K562 (cell line): Measurements from ENCODE around the gene ADAMTS14. TPM values are rescaled to one million over a fixed set of nuclear protein-coding genes. Genes with fewer than 3 reads are reported as not detected.

Source experiments
- ATF7 ChIP-seq: fragments of 450-650 bp; IDR thresholded peaks from 2 replicates; pipeline ENCODE4 v1.7.1; 2014; ENCODE audit warnings: mild to moderate bottlenecking, moderate library complexity
- CHD2 ChIP-seq: IDR thresholded peaks from 2 replicates; pipeline ENCODE4 v1.6.1; 2011; ENCODE audit warnings: low read depth, low read length
- ESRRA ChIP-seq: fragments of 450-650 bp; IDR thresholded peaks from 2 replicates; pipeline ENCODE4 v1.6.1; 2014; ENCODE audit warnings: low read depth, mild to moderate bottlenecking, moderate library complexity, borderline replicate concordance
- FOXJ3 ChIP-seq: sonication (generic); formaldehyde crosslinking; IDR thresholded peaks from 2 replicates; pipeline ENCODE4 v1.4.0; 2020; ENCODE audit warnings: mild to moderate bottlenecking, missing genetic modification reagents
- HLTF ChIP-seq: fragments of 450-650 bp; IDR thresholded peaks from 2 replicates; pipeline ENCODE4 v1.6.1; 2016
- KDM2B ChIP-seq: fragments of 250-450 bp; sonication (Bioruptor Pico); IDR thresholded peaks from 2 replicates; pipeline ENCODE4 v1.8.0; 2021; ENCODE audit warnings: mild to moderate bottlenecking, moderate library complexity
- NFIC ChIP-seq: fragments of 450-650 bp; IDR thresholded peaks from 2 replicates; pipeline ENCODE4 v1.6.1; 2017; ENCODE audit warnings: mild to moderate bottlenecking, inconsistent platforms
- NONO ChIP-seq, 2 experiments: fragments of 200-400 bp in 1 of 2; fragments of 450-650 bp in 1 of 2; formaldehyde crosslinking in 1 of 2; IDR thresholded peaks; 2 replicates each; pipeline ENCODE4 v1.6.1; 2017; ENCODE audit warnings: low read depth in 2 of 2, mild to moderate bottlenecking in 2 of 2, moderate library complexity in 2 of 2, low read length in 1 of 2
- PRPF4 ChIP-seq: fragments of 200-400 bp; formaldehyde crosslinking; IDR thresholded peaks from one replicate; pipeline ENCODE4 v1.6.1; 2017; ENCODE audit warnings: low read length, low read depth, mild to moderate bottlenecking; ENCODE audit not compliant: insufficient read depth, poor library complexity, severe bottlenecking
- THRAP3 ChIP-seq: fragments of 450-650 bp; IDR thresholded peaks from 2 replicates; pipeline ENCODE4 v1.6.1; 2016; ENCODE audit warnings: mild to moderate bottlenecking, inconsistent platforms, borderline replicate concordance
- ZFPM2 ChIP-seq: fragments of 250-450 bp; sonication (Bioruptor Pico); IDR thresholded peaks from 2 replicates; pipeline ENCODE4 v1.5.1; 2022; ENCODE audit warnings: mild to moderate bottlenecking
- ZKSCAN3 ChIP-seq: fragments of 250-450 bp; sonication (Bioruptor Pico); IDR thresholded peaks from 2 replicates; pipeline ENCODE4 v1.4.0; 2020
- ZNF232 ChIP-seq: sonication (generic); formaldehyde crosslinking; IDR thresholded peaks from 2 replicates; pipeline ENCODE4 v1.8.0; 2022; ENCODE audit warnings: mild to moderate bottlenecking, missing genetic modification reagents
- ZNF3 ChIP-seq: fragments of 250-450 bp; sonication (Bioruptor Pico); IDR thresholded peaks from 2 replicates; pipeline ENCODE4 v1.5.0; 2021; ENCODE audit warnings: mild to moderate bottlenecking, moderate library complexity
- ZNF551 ChIP-seq: fragments of 250-450 bp; sonication (Bioruptor Pico); IDR thresholded peaks from 2 replicates; pipeline ENCODE4 v1.5.0; 2021; ENCODE audit warnings: mild to moderate bottlenecking, moderate library complexity
- ZNF77 ChIP-seq: fragments of 250-450 bp; sonication (Bioruptor Pico); IDR thresholded peaks from 2 replicates; pipeline ENCODE4 v1.5.0; 2020
- polyA plus RNA-seq, 8 experiments: library from polyadenylated mRNA; depleted of rRNA in 4 of 8; stranded (reverse) in 5 of 8; unstranded in 3 of 8; fragments of >200 nt; fragmentation: Nextera tagmentation in 2 of 8; fragmentation: Illumina TruSeq in 1 of 8; extraction: Ambion mirVana in 2 of 8; extraction: Trizol in 1 of 8; gene quantifications; 2 replicates each; pipeline versions ENCODE4 v1.2.1 to v1.2.3, GENCODE V29; 2011 to 2014; ENCODE audit warnings: inconsistent platforms in 1 of 8, missing spikeins in 1 of 8
- total RNA-seq, 7 experiments: library from RNA; depleted of rRNA in 6 of 7; stranded (reverse); fragments of >200 nt in 6 of 7; fragmentation: Illumina TruSeq in 2 of 7; extraction: Trizol in 2 of 7; gene quantifications; 2 replicates each; pipeline versions ENCODE4 v1.2.1 to v1.2.3, GENCODE V29; 2011 to 2021; ENCODE audit warnings: low replicate concordance in 1 of 7
- TF ChIP-seq, protein P1 (sequence below): IDR thresholded peaks from 2 replicates; pipeline ENCODE4 v1.6.1; 2016; ENCODE audit warnings: missing genetic modification characterization, missing compliant biosample characterization
- TF ChIP-seq, protein P2 (sequence below): fragments of 450-650 bp; formaldehyde crosslinking; conservative IDR thresholded peaks from 2 replicates; pipeline ENCODE4 v1.4.0; 2022; ENCODE audit warnings: mild to moderate bottlenecking, missing genetic modification characterization
- TF ChIP-seq, protein P3 (sequence below): conservative IDR thresholded peaks from 2 replicates; pipeline ENCODE4 v1.6.1; 2011; ENCODE audit warnings: low read depth, mild to moderate bottlenecking, low read length; ENCODE audit not compliant: control insufficient read depth
- TF ChIP-seq, protein P4 (sequence below), 2 experiments: fragments of 450-650 bp in 1 of 2; sonication (generic) in 1 of 2; formaldehyde crosslinking; conservative IDR thresholded peaks; 2 replicates each; pipeline versions ENCODE4 v1.4.0 to v1.8.1; 2020 to 2022; ENCODE audit warnings: mild to moderate bottlenecking in 1 of 2, missing genetic modification reagents in 1 of 2
- TF ChIP-seq, protein P5 (sequence below), 3 experiments: fragments of 200-800 bp in 1 of 3; fragments of 250-450 bp in 1 of 3; fragments of 450-650 bp in 1 of 3; sonication (Bioruptor Pico) in 1 of 3; sonication (Bioruptor generic) in 1 of 3; formaldehyde crosslinking in 1 of 3; IDR thresholded peaks; 2 replicates each; pipeline versions ENCODE4 v1.6.1 to v1.8.0; 2016 to 2022; ENCODE audit warnings: mild to moderate bottlenecking in 2 of 3, missing genetic modification characterization in 2 of 3, missing compliant biosample characterization in 1 of 3, moderate library complexity in 1 of 3

Gene ADAMTS14
- total and polyA plus RNA-seq, 9 of the 15 experiments (the other 6 are each of a cell fraction or from before 2014, with no cell fraction given): 0.04 to 37.4 (median 15.9) TPM

DNA sequence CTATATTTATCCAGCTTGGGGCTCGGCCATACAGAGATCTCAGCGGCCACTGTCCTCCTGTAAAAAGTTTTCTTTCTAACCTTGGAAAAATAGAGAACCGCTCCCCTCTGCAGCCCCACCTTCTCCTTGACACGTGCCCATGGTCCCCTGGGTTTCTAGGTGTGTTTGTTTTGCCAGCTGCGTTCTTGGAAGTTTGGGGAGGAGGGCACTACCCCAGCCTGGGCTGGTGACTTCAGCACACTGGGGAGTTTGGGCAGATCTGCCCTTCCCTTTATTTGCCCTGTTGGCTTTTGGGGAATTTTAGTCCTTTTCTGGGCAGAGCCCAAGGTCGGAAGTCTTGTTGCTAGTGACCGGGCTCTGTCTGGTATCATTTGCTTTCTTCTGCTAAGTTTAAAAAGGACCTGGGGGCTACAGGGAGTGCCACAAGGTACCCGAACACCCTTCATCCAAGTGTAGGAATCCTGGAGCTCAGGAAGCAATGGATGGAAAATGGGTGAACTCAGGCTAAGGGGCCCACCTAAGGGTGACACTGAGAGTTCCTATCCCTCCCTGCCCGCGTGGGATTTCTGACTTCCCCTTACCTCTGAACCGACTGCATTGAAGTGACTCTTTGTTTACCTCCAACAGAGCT, 1.7 kb downstream of the ADAMTS14 start (continued):
- TF ChIP-seq, protein P1, sequence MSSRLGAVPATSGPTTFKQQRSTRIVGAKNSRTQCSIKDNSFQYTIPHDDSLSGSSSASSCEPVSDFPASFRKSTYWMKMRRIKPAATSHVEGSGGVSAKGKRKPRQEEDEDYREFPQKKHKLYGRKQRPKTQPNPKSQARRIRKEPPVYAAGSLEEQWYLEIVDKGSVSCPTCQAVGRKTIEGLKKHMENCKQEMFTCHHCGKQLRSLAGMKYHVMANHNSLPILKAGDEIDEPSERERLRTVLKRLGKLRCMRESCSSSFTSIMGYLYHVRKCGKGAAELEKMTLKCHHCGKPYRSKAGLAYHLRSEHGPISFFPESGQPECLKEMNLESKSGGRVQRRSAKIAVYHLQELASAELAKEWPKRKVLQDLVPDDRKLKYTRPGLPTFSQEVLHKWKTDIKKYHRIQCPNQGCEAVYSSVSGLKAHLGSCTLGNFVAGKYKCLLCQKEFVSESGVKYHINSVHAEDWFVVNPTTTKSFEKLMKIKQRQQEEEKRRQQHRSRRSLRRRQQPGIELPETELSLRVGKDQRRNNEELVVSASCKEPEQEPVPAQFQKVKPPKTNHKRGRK (tag): no peak
- TF ChIP-seq ZKSCAN3 (CRISPR knock-in tag): no peak
- TF ChIP-seq, protein P2, sequence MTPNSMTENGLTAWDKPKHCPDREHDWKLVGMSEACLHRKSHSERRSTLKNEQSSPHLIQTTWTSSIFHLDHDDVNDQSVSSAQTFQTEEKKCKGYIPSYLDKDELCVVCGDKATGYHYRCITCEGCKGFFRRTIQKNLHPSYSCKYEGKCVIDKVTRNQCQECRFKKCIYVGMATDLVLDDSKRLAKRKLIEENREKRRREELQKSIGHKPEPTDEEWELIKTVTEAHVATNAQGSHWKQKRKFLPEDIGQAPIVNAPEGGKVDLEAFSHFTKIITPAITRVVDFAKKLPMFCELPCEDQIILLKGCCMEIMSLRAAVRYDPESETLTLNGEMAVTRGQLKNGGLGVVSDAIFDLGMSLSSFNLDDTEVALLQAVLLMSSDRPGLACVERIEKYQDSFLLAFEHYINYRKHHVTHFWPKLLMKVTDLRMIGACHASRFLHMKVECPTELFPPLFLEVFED: no peak
- TF ChIP-seq NONO (IDR thresholded peaks at IDR 0.05; ENCODE audit: low read depth in 2 of 2, low read length in 1 of 2): no peak
- TF ChIP-seq, protein P3, sequence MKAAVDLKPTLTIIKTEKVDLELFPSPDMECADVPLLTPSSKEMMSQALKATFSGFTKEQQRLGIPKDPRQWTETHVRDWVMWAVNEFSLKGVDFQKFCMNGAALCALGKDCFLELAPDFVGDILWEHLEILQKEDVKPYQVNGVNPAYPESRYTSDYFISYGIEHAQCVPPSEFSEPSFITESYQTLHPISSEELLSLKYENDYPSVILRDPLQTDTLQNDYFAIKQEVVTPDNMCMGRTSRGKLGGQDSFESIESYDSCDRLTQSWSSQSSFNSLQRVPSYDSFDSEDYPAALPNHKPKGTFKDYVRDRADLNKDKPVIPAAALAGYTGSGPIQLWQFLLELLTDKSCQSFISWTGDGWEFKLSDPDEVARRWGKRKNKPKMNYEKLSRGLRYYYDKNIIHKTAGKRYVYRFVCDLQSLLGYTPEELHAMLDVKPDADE: no peak
- no peak for TF ChIP-seq PRPF4
- no peak for TF ChIP-seq ZNF3 (CRISPR knock-in tag)
- no peak for TF ChIP-seq ZNF77 (CRISPR knock-in tag)
- TF ChIP-seq, protein P4, sequence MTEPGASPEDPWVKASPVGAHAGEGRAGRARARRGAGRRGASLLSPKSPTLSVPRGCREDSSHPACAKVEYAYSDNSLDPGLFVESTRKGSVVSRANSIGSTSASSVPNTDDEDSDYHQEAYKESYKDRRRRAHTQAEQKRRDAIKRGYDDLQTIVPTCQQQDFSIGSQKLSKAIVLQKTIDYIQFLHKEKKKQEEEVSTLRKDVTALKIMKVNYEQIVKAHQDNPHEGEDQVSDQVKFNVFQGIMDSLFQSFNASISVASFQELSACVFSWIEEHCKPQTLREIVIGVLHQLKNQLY (CRISPR knock-in tag; conservative IDR thresholded peaks at IDR 0.05): no peak
- no peak for TF ChIP-seq ZNF551 (CRISPR knock-in tag)
- TF ChIP-seq THRAP3: no peak
- TF ChIP-seq, protein P5, sequence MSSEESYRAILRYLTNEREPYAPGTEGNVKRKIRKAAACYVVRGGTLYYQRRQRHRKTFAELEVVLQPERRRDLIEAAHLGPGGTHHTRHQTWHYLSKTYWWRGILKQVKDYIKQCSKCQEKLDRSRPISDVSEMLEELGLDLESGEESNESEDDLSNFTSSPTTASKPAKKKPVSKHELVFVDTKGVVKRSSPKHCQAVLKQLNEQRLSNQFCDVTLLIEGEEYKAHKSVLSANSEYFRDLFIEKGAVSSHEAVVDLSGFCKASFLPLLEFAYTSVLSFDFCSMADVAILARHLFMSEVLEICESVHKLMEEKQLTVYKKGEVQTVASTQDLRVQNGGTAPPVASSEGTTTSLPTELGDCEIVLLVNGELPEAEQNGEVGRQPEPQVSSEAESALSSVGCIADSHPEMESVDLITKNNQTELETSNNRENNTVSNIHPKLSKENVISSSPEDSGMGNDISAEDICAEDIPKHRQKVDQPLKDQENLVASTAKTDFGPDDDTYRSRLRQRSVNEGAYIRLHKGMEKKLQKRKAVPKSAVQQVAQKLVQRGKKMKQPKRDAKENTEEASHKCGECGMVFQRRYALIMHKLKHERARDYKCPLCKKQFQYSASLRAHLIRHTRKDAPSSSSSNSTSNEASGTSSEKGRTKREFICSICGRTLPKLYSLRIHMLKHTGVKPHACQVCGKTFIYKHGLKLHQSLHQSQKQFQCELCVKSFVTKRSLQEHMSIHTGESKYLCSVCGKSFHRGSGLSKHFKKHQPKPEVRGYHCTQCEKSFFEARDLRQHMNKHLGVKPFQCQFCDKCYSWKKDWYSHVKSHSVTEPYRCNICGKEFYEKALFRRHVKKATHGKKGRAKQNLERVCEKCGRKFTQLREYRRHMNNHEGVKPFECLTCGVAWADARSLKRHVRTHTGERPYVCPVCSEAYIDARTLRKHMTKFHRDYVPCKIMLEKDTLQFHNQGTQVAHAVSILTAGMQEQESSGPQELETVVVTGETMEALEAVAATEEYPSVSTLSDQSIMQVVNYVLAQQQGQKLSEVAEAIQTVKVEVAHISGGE (CRISPR knock-in tag; IDR thresholded peaks at IDR 0.05): peak in 1 of 3 experiments; percentile 48; a peak in 1 of 6 replicates
- no peak for TF ChIP-seq ZNF232 (CRISPR knock-in tag)
- TF ChIP-seq KDM2B (CRISPR knock-in tag): no peak
- no peak for TF ChIP-seq NFIC
- no peak for TF ChIP-seq CHD2
- no peak for TF ChIP-seq ESRRA
- no peak for TF ChIP-seq ATF7
- no peak for TF ChIP-seq FOXJ3 (CRISPR knock-in tag)
- no peak for TF ChIP-seq HLTF
- no peak for TF ChIP-seq ZFPM2 (CRISPR knock-in tag)
